ENCODE results near the gene FAM174C. TPM values are rescaled to one million over a fixed set of nuclear protein-coding genes. Genes with fewer than 3 reads are reported as not detected.

The FAM174C gene
- total RNA-seq, 1 experiment from 2014 or later = 110 TPM

DNA sequence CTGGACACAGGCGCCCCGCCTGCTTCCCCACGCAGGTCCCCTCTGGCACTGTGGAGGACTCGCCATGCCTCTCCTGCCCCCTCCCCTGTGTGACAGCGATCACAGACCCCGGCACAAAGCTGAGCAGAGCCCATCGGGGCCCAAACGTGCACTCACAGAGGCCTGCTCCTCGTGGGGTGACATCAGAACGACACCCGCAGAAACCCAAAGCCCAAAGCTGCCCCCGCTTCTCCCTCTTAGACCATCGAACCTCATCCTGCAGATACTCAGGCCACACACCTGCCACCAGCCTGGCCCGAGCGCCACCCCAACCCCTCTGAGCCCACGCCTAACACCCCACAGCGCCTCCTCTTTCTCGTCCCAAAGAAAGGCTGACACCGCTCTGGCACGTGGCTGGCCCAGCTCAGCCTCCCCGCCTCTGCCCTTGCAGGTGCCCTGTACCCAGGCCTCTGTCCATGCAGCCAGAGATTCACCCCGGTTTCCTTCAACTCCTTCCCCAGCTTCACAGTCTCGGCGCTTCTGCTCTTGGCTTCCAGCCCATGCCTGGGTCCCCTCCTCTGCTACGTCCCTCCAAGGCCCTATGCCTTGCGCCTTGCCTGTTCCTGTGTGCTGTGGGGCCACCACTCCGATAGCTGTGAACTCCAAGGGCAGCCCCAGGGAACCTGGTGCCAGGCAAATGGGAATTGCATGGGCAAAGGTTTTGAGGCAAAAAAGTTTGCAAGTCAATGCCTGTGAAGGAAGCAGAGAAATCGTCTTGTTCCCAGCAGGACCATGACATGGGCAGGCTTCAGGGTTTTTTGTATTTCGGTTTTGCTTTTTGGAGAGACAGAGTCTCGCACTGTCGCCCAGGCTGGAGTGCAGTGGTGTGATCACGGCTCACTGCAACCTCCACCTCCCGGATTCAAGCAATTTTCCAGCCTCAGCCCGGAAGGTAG lies 36.7 kb upstream of the FAM174C start:
- ChIA-PET CTCF (interaction anchor here (0.6 kb wide), 1 partner anchor 35 kb away, joined by 4 read pairs; no protein-coding TSS in a partner anchor), POLR2A (ENCODE audit: unreplicated experiment) (interaction anchor here (0.6 kb wide), 1 partner anchor 201 kb away, joined by 4 read pairs; no protein-coding TSS in a partner anchor)
- H3K27me3 ChIP-seq (ENCODE audit: low read length) = no peaks in the 10 kb centered on the region
- no peak for DNase-seq
- peak overlapping the region; percentile 62 for H3K4me2 ChIP-seq (ENCODE audit: low read length)
- H3F3A ChIP-seq (ENCODE audit: low read length, unreplicated experiment) = no peaks in the 10 kb centered on the region
- H3K4me3 ChIP-seq (ENCODE audit: low read length) = no peak overlapping the region; the same call in 1 of the 2 replicates
- no peaks in the 10 kb centered on the region for H3K9me3 ChIP-seq (ENCODE audit: low read length)
- no peak overlapping the region for H3K27ac ChIP-seq (ENCODE audit: low read length)
- intact Hi-C loops (cut with micrococcal nuclease) = no loop called here
- no peaks in the 10 kb centered on the region for H4K20me1 ChIP-seq (ENCODE audit: low read length)
- no peak overlapping the region for H3K9ac ChIP-seq (ENCODE audit: low read length)
- peaks cover 9% of the 10 kb centered on the region for H3K4me1 ChIP-seq (ENCODE audit: insufficient read depth, low read length)
- no peak overlapping the region for H2AFZ ChIP-seq (ENCODE audit: low read length)
- no peak for ATAC-seq
- no TSS peak for BruUV-seq (replicated peaks)
- no peak for TF ChIP-seq EZH2 (IDR thresholded peaks at IDR 0.05; ENCODE audit: low read length, unreplicated experiment)
- no peak for TF ChIP-seq CTCF (conservative IDR thresholded peaks at IDR 0.05; ENCODE audit: low read depth, low read length)
- no peak for TF ChIP-seq EZH2phosphoT487 (IDR thresholded peaks at IDR 0.05; ENCODE audit: borderline replicate concordance, low read length)
- H3K79me2 ChIP-seq (ENCODE audit: low read length) = peaks cover 28% of the 10 kb centered on the region
- no peaks in the 10 kb centered on the region for H3K9me2 ChIP-seq (replicated peaks; ENCODE audit: low read length)
- H3K36me3 ChIP-seq (ENCODE audit: low read depth, low read length) = no peaks in the 10 kb centered on the region

- Histone ChIP-seq H3K4me1 (ENCODE audit: insufficient read depth, low read length) (peaks cover 17% of the 10 kb centered on the region), H4K20me1 (ENCODE audit: low read length) (no peaks in the 10 kb centered on the region), H3F3A (ENCODE audit: low read length, unreplicated experiment) (no peaks in the 10 kb centered on the region), H3K79me2 (ENCODE audit: low read length) (peaks cover 35% of the 10 kb centered on the region), H3K9ac (ENCODE audit: low read length) (no peak overlapping the region), H3K9me2 (replicated peaks; ENCODE audit: low read length) (no peaks in the 10 kb centered on the region), H3K4me2 (ENCODE audit: low read length) (no peak overlapping the region), H3K9me3 (ENCODE audit: low read length) (no peaks in the 10 kb centered on the region), H3K4me3 (ENCODE audit: low read length) (no peak overlapping the region), H2AFZ (ENCODE audit: low read length) (no peak overlapping the region), H3K36me3 (ENCODE audit: low read depth, low read length) (no peaks in the 10 kb centered on the region), H3K27me3 (ENCODE audit: low read length) (no peaks in the 10 kb centered on the region), H3K27ac (ENCODE audit: low read length) (no peak overlapping the region)
- intact Hi-C loops (cut with micrococcal nuclease) = no loop called here
- BruUV-seq (replicated peaks) = no TSS peak
- TF ChIP-seq EZH2 (IDR thresholded peaks at IDR 0.05; ENCODE audit: low read length, unreplicated experiment) = no peak
- no peak for TF ChIP-seq CTCF (conservative IDR thresholded peaks at IDR 0.05; ENCODE audit: low read depth, low read length)
- TF ChIP-seq EZH2phosphoT487 (IDR thresholded peaks at IDR 0.05; ENCODE audit: borderline replicate concordance, low read length) = no peak
- ChIA-PET POLR2A (ENCODE audit: unreplicated experiment) (interaction anchor here (0.6 kb wide), 1 partner anchor 202 kb away, joined by 4 read pairs; no protein-coding TSS in a partner anchor), CTCF (interaction anchor here (0.6 kb wide), 1 partner anchor 36 kb away, joined by 4 read pairs; no protein-coding TSS in a partner anchor)
- DNase-seq (no peak), ATAC-seq (no peak)
Observed at GRCh38 chr19:1239420-1239795, 35.9 kb upstream of the FAM174C start.
